ENCODE measurements around the gene RPRD1A. TPM values are rescaled to one million over a fixed set of nuclear protein-coding genes. Genes with fewer than 3 reads are reported as not detected.
"Not testable (repeated sequence)": the region's sequence is repeated elsewhere in the genome, so short reads cannot be mapped to it uniquely, and the experiment has no call there.

RPRD1A gene
- total RNA-seq, 1 donor from 2014 or later = 64.8 TPM

- no peak for TF ChIP-seq CTCF (IDR thresholded peaks at IDR 0.05; ENCODE audit: insufficient read depth, low read length, poor library complexity, severe bottlenecking)
- Histone ChIP-seq H3K27me3 (ENCODE audit: control insufficient read depth, insufficient read depth, low read length) (no peaks in the 10 kb centered on the region), H3K4me3 (ENCODE audit: low read depth, low read length) (no peak overlapping the region), H3K36me3 (ENCODE audit: control insufficient read depth, insufficient read depth, low read length) (no peaks in the 10 kb centered on the region)
- DNase-seq (ENCODE audit: low read depth) = no peak
These were observed 18.8 kb upstream of the RPRD1A start for GRCh38 chr18:36086186-36086585.

GRCh38 chr18:36085195-36085594 is 17.8 kb upstream of the RPRD1A start:
- Histone ChIP-seq H3K36me3 (ENCODE audit: control insufficient read depth, insufficient read depth, low read length) (no peaks in the 10 kb centered on the region), H3K4me3 (ENCODE audit: low read depth, low read length) (no peak overlapping the region), H3K27me3 (ENCODE audit: control insufficient read depth, insufficient read depth, low read length) (no peaks in the 10 kb centered on the region)
- DNase-seq (ENCODE audit: low read depth) = no peak
- TF ChIP-seq CTCF (IDR thresholded peaks at IDR 0.05; ENCODE audit: insufficient read depth, low read length, poor library complexity, severe bottlenecking) = no peak

GRCh38 chr18:36083729-36084128 is 16.4 kb upstream of the RPRD1A start:
- DNase-seq (ENCODE audit: low read depth) = no peak
- Histone ChIP-seq H3K36me3 (ENCODE audit: control insufficient read depth, insufficient read depth, low read length) (no peaks in the 10 kb centered on the region), H3K27me3 (ENCODE audit: control insufficient read depth, insufficient read depth, low read length) (no peaks in the 10 kb centered on the region), H3K4me3 (ENCODE audit: low read depth, low read length) (no peak overlapping the region)
- TF ChIP-seq CTCF (IDR thresholded peaks at IDR 0.05; ENCODE audit: insufficient read depth, low read length, poor library complexity, severe bottlenecking) = no peak

GRCh38 chr18:36081118-36081517 is 13.8 kb upstream of the RPRD1A start:
- DNase-seq (ENCODE audit: low read depth) = not testable (repeated sequence)

GRCh38 chr18:36078751-36079529 is 11.6 kb upstream of the RPRD1A start:
- peak; percentile 56 for DNase-seq (ENCODE audit: low read depth)
- TF ChIP-seq CTCF (IDR thresholded peaks at IDR 0.05; ENCODE audit: insufficient read depth, low read length, poor library complexity, severe bottlenecking) = no peak
- H3K4me3 ChIP-seq (ENCODE audit: low read depth, low read length) = no peak overlapping the region
- H3K27me3 ChIP-seq (ENCODE audit: control insufficient read depth, insufficient read depth, low read length) = no peaks in the 10 kb centered on the region
- no peaks in the 10 kb centered on the region for H3K36me3 ChIP-seq (ENCODE audit: control insufficient read depth, insufficient read depth, low read length)

More at GRCh38 chr18:36081118-36081517, 13.8 kb upstream of the RPRD1A start:
- not testable (repeated sequence) for H3K27me3 ChIP-seq (ENCODE audit: control insufficient read depth, insufficient read depth, low read length); H3K4me3 ChIP-seq (ENCODE audit: low read depth, low read length); H3K36me3 ChIP-seq (ENCODE audit: control insufficient read depth, insufficient read depth, low read length)

GRCh38 chr18:36077764-36078163 is 10.4 kb upstream of the RPRD1A start:
- H3K4me3 ChIP-seq (ENCODE audit: low read depth, low read length); H3K27me3 ChIP-seq (ENCODE audit: control insufficient read depth, insufficient read depth, low read length); DNase-seq (ENCODE audit: low read depth); H3K36me3 ChIP-seq (ENCODE audit: control insufficient read depth, insufficient read depth, low read length): not testable (repeated sequence)
